Keratinocyte (primary cell): ENCODE data around the gene ASB13. TPM values are rescaled to one million over a fixed set of nuclear protein-coding genes. Genes with fewer than 3 reads are reported as not detected.

Experiments used
- DNase-seq: peaks from one replicate; pipeline ENCODE4 v3.0.0-alpha.2; 2011; ENCODE audit warnings: low read depth, missing footprints, low spot score
- FAIRE-seq: peaks from 2 replicates; lab custom pipeline; 2011; peaks lifted over from hg19 to GRCh38; lab: Jason Lieb, UNC
- H2AFZ ChIP-seq: 2 replicates; pipeline ENCODE4 v1.6.0; 2012; ENCODE audit warnings: low read length, control low read depth, inconsistent platforms; ENCODE audit not compliant: control insufficient read depth
- H3K27ac ChIP-seq: 2 replicates; pipeline ENCODE4 v1.5.1; 2011; ENCODE audit warnings: low read length; ENCODE audit not compliant: control insufficient read depth, insufficient read depth
- H3K27me3 ChIP-seq: 3 replicates; pipeline ENCODE4 v1.6.0; 2011; ENCODE audit warnings: low read length; ENCODE audit not compliant: control insufficient read depth, insufficient read depth; ENCODE audit errors: extremely low read depth
- H3K36me3 ChIP-seq, 2 experiments: 2 replicates in 1 of 2; 3 replicates in 1 of 2; pipeline ENCODE4 v1.5.1; 2011; ENCODE audit warnings: low read length in 2 of 2, mild to moderate bottlenecking in 1 of 2; ENCODE audit not compliant: control insufficient read depth in 2 of 2, insufficient read depth in 2 of 2; ENCODE audit errors: extremely low read depth in 1 of 2
- H3K4me1 ChIP-seq: 3 replicates; pipeline ENCODE4 v1.5.1; 2011; ENCODE audit warnings: low read length; ENCODE audit not compliant: control insufficient read depth, insufficient read depth; ENCODE audit errors: extremely low read depth
- H3K4me2 ChIP-seq: 3 replicates; pipeline ENCODE4 v1.6.0; 2011; ENCODE audit warnings: low read depth, low read length; ENCODE audit not compliant: control insufficient read depth, insufficient read depth; ENCODE audit errors: extremely low read depth
- H3K4me3 ChIP-seq, 3 experiments: fragments of 200-600 bp in 1 of 3; sonication (generic) in 1 of 3; 2 replicates in 2 of 3; 3 replicates in 1 of 3; pipeline ENCODE4 v1.5.1; 2011 to 2016; ENCODE audit warnings: low read length in 3 of 3, mild to moderate bottlenecking in 3 of 3, control low read depth in 2 of 3, inconsistent platforms in 1 of 3, low read depth in 1 of 3, mixed read lengths in 1 of 3, mixed run types in 1 of 3, moderate library complexity in 1 of 3; ENCODE audit not compliant: control insufficient read depth in 2 of 3, insufficient read depth in 2 of 3; ENCODE audit errors: extremely low read depth in 1 of 3
- H3K79me2 ChIP-seq: 2 replicates; pipeline ENCODE4 v1.6.0; 2012; ENCODE audit warnings: low read length; ENCODE audit not compliant: control insufficient read depth, insufficient read depth
- H3K9ac ChIP-seq: 3 replicates; pipeline ENCODE4 v1.6.0; 2011; ENCODE audit warnings: low read length; ENCODE audit not compliant: control insufficient read depth, insufficient read depth; ENCODE audit errors: extremely low read depth
- H3K9me1 ChIP-seq: 3 replicates; pipeline ENCODE4 v1.6.0; 2011; ENCODE audit warnings: low read length; ENCODE audit not compliant: control insufficient read depth, insufficient read depth; ENCODE audit errors: extremely low read depth
- H3K9me3 ChIP-seq: 2 replicates; pipeline ENCODE4 v1.5.1; 2012; ENCODE audit warnings: low read depth, low read length; ENCODE audit not compliant: control insufficient read depth
- H4K20me1 ChIP-seq: 3 replicates; pipeline ENCODE4 v1.6.0; 2011; ENCODE audit warnings: low read length; ENCODE audit not compliant: control insufficient read depth, insufficient read depth; ENCODE audit errors: extremely low read depth
- EZH2 ChIP-seq: IDR thresholded peaks from one replicate; pipeline ENCODE4 v1.6.1; 2012; ENCODE audit warnings: inconsistent platforms, mild to moderate bottlenecking, low read length, moderate library complexity
- dilution Hi-C: fragments of 300-500 bp; cut with MboI; formaldehyde crosslinking; loops from one replicate; pipeline ENCODE4 v1.7.0; 2020; ENCODE audit warnings: low sequenced_read_pairs; ENCODE audit not compliant: extremely low pct_ligation_motif_present
- polyA minus RNA-seq, 3 experiments: library from RNA; depleted of rRNA, polyadenylated mRNA; stranded (reverse); fragments of >200 nt; gene quantifications; 1 replicate in 1 of 3; 2 replicates in 1 of 3; 3 replicates in 1 of 3; pipeline ENCODE4 v1.2.3, GENCODE V29; 2011
- polyA plus RNA-seq, 5 experiments: library from polyadenylated mRNA; depleted of rRNA in 3 of 5; stranded (reverse) in 3 of 5; stranded (forward) in 1 of 5; unstranded in 1 of 5; fragments of >200 nt; gene quantifications; 1 replicate in 1 of 5; 2 replicates in 3 of 5; 3 replicates in 1 of 5; pipeline versions ENCODE4 v1.2.1 to v1.2.3, GENCODE V29; 2011 to 2012; ENCODE audit warnings: missing spikeins in 2 of 5, low read depth in 1 of 5, low replicate concordance in 1 of 5
- TF ChIP-seq, protein P1 (sequence below), 3 experiments: IDR thresholded peaks in 1 of 3; conservative IDR thresholded peaks in 1 of 3; optimal IDR thresholded peaks in 1 of 3; 2 replicates in 2 of 3; 3 replicates in 1 of 3; pipeline versions ENCODE3 to v1.5.1; 2011; ENCODE audit warnings: low read length in 3 of 3, mild to moderate bottlenecking in 3 of 3, moderate library complexity in 2 of 3, control low read depth in 1 of 3, inconsistent platforms in 1 of 3; ENCODE audit not compliant: insufficient read depth in 2 of 3; ENCODE audit errors: extremely low read depth in 1 of 3

ASB13 gene, protein sequence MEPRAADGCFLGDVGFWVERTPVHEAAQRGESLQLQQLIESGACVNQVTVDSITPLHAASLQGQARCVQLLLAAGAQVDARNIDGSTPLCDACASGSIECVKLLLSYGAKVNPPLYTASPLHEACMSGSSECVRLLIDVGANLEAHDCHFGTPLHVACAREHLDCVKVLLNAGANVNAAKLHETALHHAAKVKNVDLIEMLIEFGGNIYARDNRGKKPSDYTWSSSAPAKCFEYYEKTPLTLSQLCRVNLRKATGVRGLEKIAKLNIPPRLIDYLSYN
- polyA plus RNA-seq = 6.4 to 8.4 TPM (median 8.1 TPM) in 3 replicates
- 3.3 TPM for polyA plus RNA-seq (2011; ENCODE audit: low read depth)
- 4.8 and 7.2 TPM in 2 replicates for polyA plus RNA-seq (2011; cell fraction: cytosol; rRNA removed)
- 5.6 and 6.6 TPM in 2 replicates for polyA plus RNA-seq (2011; cell fraction: nucleus; rRNA removed)
- 8.2 and 11.3 TPM in 2 replicates for polyA plus RNA-seq (2012; ENCODE audit: low replicate concordance)
- polyA minus RNA-seq = 10.6 to 13.9 TPM (median 11.4 TPM) in 3 replicates
- 9.0 TPM for polyA minus RNA-seq (2011; cell fraction: cytosol; rRNA and poly(A)+ RNA removed)
- polyA minus RNA-seq (2011; cell fraction: nucleus; rRNA and poly(A)+ RNA removed) = 5.9 and 6.4 TPM in 2 replicates

DNA sequence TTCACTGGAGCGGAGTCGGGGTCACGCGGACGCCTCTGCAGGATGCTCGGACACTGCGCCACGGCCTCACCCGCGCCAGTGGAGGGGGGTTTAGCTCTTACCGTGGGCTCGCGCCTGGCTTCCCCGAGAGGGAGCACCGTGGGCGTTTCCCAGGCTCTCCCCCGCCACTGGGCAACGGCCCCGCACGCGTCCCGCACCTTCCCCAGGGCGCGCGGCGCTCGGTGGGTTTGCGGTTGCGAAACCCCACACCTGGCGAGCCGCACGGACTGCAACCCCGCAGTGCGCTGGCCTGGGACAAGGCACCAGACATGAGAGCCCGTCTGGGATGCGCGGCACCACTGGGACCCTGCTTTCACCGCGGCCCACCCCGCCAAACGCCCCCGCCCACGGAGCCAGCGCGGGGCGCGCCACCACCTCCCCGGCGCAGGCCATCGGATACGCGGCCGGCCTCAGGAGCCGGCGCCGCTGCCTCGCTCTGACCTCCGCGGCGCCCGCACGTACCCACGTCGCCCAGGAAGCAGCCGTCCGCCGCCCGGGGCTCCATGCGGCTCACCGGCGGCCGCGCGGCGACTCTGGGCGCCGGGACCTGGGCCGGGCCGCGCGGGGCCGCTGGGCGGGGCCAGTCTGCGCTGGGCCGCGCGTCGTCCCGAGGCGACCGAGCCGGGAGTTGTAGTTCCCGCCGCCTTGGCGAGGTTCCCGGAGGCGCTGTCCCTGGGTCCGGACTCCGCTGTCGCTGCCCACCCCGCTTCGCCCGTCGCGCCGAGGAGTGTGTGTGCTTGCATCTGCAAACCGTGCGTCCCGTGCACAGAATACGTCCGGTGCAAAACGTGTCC is at the start of gene ASB13:
Gene ASB13, minus strand, starts transcription at position 588 of the 833 bp plus-strand sequence. Its CDS starts 44 bp downstream, at position 544.
- Histone ChIP-seq H3K9me3 (no peaks in the 10 kb centered on the region), H3K27ac (peak within 1 kb of the TSS; percentile 24), H3K27me3 (no peaks in the 10 kb centered on the region), H3K36me3 (no peaks in the 10 kb centered on the region), H2AFZ (peak within 1 kb of the TSS; percentile 81), H3K4me3 (peak within 1 kb of the TSS; percentile 55 to 82 (median 63)), H3K9me1 (no peaks in the 10 kb centered on the region), H4K20me1 (no peaks in the 10 kb centered on the region), H3K79me2 (no peaks in the 10 kb centered on the region), H3K4me2 (peak within 1 kb of the TSS; percentile 85), H3K4me1 (peaks cover 5% of the 10 kb centered on the region), H3K9ac (peak within 1 kb of the TSS; percentile 73)
- no peak for DNase-seq
- no peak for TF ChIP-seq EZH2
- TF ChIP-seq, protein P1, sequence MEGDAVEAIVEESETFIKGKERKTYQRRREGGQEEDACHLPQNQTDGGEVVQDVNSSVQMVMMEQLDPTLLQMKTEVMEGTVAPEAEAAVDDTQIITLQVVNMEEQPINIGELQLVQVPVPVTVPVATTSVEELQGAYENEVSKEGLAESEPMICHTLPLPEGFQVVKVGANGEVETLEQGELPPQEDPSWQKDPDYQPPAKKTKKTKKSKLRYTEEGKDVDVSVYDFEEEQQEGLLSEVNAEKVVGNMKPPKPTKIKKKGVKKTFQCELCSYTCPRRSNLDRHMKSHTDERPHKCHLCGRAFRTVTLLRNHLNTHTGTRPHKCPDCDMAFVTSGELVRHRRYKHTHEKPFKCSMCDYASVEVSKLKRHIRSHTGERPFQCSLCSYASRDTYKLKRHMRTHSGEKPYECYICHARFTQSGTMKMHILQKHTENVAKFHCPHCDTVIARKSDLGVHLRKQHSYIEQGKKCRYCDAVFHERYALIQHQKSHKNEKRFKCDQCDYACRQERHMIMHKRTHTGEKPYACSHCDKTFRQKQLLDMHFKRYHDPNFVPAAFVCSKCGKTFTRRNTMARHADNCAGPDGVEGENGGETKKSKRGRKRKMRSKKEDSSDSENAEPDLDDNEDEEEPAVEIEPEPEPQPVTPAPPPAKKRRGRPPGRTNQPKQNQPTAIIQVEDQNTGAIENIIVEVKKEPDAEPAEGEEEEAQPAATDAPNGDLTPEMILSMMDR (optimal IDR thresholded peaks at IDR 0.05 in 1 of 3, IDR thresholded peaks at IDR 0.05 in 1 of 3, conservative IDR thresholded peaks at IDR 0.05 in 1 of 3; ENCODE audit: extremely low read depth in 1 of 3, insufficient read depth in 2 of 3, low read length in 3 of 3) = peak in 1 of 3 experiments; percentile 0
- dilution Hi-C loops = no loop called here
- no peak for FAIRE-seq

DNA sequence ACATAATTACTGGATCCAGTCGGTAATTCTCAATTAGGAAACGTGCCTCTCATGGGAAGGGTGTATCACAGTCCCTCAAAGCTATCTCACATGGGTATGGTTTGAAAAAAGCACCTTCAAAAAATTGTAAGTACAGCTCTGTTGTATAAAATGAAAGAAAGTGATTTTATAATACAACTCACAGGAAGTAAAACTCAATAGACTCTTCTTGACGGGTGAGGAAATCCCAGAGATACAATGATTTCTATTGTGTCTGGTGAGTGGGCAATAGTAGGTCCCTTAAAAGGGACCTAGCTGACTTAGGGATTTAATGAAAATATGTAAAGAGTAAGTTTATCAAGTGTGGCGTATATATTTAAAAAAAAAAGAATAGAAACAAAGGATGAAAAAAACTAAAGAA is 45.2 kb upstream of the ASB13 start:
- H3K27ac ChIP-seq = no peak overlapping the region
- H3K9me3 ChIP-seq = no peaks in the 10 kb centered on the region
- H3K4me1 ChIP-seq = no peaks in the 10 kb centered on the region
- no peak overlapping the region for H3K4me2 ChIP-seq
- no peak overlapping the region for H3K4me3 ChIP-seq
- H3K9ac ChIP-seq = no peak overlapping the region
- no peak overlapping the region for H2AFZ ChIP-seq
- no peak for DNase-seq
- peaks cover 63% of the 10 kb centered on the region for H3K79me2 ChIP-seq
- no peaks in the 10 kb centered on the region for H3K36me3 ChIP-seq
- H3K9me1 ChIP-seq = no peaks in the 10 kb centered on the region
- H4K20me1 ChIP-seq = no peaks in the 10 kb centered on the region
- no peak for TF ChIP-seq EZH2
- TF ChIP-seq, protein P1 (optimal IDR thresholded peaks at IDR 0.05 in 1 of 3, IDR thresholded peaks at IDR 0.05 in 1 of 3, conservative IDR thresholded peaks at IDR 0.05 in 1 of 3; ENCODE audit: extremely low read depth in 1 of 3, insufficient read depth in 2 of 3, low read length in 3 of 3) = no peak
- H3K27me3 ChIP-seq = no peaks in the 10 kb centered on the region
- no peak for FAIRE-seq
- dilution Hi-C loops = no loop called here
